22Rv1 (cell line): Measurements from ENCODE around the gene NUAK1.

Source experiments
- ZFX ChIP-seq: fragments of 450-650 bp; IDR thresholded peaks from 2 replicates; pipeline ENCODE4 v1.6.1; 2017; ENCODE audit warnings: antibody characterized with exemption, borderline replicate concordance
- TF ChIP-seq, protein P1 (sequence below): fragments of 450-650 bp; IDR thresholded peaks from 2 replicates; pipeline ENCODE4 v1.5.1; 2017; ENCODE audit warnings: mild to moderate bottlenecking

- TF ChIP-seq, protein P1, sequence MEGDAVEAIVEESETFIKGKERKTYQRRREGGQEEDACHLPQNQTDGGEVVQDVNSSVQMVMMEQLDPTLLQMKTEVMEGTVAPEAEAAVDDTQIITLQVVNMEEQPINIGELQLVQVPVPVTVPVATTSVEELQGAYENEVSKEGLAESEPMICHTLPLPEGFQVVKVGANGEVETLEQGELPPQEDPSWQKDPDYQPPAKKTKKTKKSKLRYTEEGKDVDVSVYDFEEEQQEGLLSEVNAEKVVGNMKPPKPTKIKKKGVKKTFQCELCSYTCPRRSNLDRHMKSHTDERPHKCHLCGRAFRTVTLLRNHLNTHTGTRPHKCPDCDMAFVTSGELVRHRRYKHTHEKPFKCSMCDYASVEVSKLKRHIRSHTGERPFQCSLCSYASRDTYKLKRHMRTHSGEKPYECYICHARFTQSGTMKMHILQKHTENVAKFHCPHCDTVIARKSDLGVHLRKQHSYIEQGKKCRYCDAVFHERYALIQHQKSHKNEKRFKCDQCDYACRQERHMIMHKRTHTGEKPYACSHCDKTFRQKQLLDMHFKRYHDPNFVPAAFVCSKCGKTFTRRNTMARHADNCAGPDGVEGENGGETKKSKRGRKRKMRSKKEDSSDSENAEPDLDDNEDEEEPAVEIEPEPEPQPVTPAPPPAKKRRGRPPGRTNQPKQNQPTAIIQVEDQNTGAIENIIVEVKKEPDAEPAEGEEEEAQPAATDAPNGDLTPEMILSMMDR: no peak
- TF ChIP-seq ZFX: no peak
These were observed 99.5 kb downstream of the NUAK1 start for GRCh38 chr12:106039242-106039641.
